Stimulated activated CD8-positive, alpha-beta memory T cell treated with anti-CD3 and anti-CD28 coated beads, Interleukin-12 subunit alpha, Interleukin-12 subunit beta, amount 100 ng/mL, for 1 hour (primary cell): ENCODE results near the gene OSMR.

Experiments
- DNase-seq: peaks from one replicate; pipeline ENCODE4 v3.0.0-alpha.2; 2020; ENCODE audit warnings: low read depth

The OSMR gene

DNA sequence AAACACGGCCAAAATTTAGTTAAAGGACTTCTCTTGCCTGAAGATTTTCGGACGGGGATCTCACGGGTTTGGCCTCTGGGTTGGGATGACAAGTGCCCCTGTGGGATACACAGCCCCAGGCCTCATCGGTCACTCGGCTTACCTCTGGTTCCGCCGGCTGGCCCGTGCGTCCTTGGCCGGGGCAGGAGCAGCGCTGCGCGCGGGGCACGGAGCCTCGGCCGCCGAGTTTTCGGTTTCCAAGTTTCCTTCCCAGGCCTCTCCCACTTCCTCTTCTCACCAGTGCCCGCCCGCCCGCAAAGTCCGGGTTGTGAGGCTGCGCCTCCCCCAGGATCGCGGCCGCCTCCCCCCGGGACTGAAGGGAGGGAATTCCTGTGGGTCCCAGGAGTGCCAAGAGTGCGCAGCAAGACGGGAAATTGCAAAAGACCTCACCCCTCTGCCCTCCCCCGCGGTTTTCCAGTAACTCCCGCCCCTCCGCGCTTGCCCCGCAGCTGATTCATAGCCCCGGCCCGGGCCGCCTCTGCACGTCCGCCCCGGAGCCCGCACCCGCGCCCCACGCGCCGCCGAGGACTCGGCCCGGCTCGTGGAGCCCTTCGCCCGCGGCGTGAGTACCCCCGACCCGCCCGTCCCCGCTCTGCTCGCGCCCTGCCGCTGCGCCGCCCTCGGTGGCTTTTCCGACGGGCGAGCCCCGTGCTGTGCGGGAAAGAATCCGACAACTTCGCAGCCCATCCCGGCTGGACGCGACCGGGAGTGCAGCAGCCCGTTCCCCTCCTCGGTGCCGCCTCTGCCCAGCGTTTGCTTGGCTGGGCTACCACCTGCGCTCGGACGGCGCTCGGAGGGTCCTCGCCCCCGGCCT lies at the start of gene OSMR:
Gene OSMR, plus strand, starts transcription at position 487 of the 853 bp plus-strand sequence. CDS start 23,033 bp downstream, outside the sequence.
- no peak for DNase-seq

DNA sequence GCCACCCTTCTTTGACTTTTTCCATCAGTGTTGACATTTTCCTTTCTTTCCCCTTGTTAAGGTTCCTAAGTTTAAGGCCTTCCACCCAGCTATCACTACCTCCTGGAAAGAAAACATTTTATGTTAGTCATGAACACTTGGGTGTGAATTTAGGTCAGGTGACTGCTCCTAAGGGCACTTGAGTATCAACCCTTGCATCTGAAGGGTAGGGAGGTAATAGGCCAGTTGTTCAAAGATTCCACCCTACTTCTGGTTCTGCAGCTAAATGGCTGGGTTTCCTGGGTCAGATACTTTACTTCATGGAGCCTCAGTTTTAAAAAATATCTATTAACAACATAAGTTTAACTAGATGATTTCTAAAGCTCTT lies 49.1 kb upstream of the OSMR start:
- no peak for DNase-seq

DNA sequence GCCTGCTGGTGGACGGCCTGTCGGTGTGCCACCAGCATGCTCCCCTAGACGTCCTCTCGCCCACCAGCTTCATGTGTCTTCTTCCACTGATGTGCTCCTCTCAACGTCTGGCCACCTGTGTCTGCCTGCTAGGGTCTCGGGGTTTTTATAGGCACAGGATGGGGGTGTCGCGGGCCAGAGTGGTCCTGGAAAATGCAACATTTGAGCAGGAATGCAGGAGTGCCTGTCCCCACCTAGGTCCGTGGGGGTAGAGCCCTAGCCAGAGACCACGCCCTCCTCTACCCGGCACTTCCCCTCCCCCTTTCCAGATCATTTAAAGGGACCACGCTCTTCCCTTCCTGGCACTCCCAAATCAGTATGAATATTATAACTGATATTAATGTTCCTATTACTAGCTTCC lies 48.0 kb upstream of the OSMR start:
- no peak for DNase-seq

DNA sequence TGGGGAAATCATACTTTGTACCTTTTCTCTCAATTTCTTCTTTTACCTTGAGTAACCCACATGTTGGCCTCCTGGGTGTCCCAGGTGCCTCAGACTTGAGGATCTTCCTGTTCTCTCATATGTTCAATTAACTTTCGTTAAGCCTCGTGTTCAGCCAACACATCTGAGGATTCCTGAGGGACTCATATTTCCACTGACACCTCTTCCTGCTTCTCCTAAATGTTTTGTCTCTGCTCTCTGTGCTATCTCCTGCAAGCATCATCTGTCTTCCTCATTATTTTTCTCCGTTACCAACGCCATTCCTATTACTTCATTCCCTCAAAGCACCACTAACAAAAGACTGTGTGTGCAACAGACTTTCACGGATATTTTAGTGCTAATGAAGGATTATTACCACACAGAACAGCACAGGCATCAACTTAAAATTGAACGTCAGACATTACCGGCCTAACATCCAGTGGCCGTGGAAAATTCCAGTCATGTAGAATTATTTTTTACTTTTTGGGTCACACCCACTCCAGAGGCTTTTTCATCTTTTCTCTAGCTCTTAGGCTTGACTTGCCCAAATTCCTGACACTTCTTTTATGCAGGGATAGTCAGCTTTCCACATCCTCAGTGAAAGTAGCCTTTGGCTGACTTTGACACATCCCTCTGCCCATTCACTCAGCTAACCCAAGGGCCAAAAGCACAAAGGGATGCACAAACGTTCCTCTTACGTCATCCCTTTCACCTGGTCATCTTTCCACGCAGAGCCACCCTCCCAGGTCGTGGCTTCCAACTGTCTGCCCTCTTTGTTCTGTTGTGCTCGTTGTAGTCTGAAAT lies 46.0 kb upstream of the OSMR start:
- DNase-seq: no peak

DNA sequence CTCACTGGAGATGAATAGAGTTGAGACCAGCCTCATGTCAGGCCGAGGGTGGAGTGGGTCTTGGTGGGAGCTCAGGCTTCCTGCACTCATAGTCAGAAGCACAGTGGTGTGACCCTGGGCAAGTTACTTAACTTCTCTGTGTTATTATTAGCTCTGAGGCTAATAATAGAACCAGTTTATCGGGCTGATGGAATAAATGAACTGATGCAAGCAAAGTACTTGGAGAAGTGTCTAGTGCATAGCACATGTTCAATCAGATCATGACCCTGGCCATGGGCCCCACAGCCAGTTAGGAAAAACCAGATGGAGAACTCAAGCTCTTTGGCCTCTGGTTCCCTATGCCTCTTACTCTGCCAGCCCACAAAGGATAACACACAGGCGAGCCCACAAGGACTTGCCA lies 45.3 kb upstream of the OSMR start:
- no peak for DNase-seq

DNA sequence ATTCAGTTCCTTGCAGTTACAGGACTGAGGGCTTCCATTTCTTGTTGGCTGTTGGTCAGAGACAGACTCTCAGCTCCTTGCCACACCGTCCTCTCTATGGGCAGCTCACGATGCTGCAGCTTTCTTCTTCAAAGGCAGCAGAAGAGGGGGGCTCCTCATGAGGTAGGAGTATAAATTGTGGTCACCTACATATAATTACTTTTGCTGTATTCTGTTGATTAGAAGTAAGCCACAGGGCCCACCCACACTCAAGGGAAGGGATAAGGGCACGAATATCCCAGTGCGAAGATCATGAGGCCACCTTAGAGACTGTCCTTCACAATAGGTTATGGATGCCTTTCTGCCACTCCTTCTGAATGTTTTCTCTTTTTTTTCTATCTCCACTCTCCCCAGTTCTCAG lies 43.7 kb upstream of the OSMR start:
- no peak for DNase-seq

DNA sequence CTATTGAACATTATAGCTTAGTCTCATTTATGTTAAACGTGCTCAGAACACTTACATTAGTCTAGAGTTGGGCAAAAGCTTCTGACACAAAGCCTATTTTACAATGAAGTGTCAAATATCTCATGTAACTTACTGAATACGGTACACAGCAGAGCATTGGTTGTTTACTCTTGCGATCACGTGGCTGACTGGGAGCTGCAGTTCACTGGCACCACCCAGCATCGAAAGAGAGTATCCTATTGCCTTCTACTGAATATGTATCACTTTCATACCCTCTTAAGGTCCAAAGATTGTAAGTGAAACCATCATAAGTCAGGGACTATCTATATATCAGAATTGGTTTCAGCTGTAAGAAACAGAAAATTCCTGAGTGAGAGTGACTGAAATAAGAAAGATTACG lies 42.6 kb upstream of the OSMR start:
- DNase-seq: no peak

DNA sequence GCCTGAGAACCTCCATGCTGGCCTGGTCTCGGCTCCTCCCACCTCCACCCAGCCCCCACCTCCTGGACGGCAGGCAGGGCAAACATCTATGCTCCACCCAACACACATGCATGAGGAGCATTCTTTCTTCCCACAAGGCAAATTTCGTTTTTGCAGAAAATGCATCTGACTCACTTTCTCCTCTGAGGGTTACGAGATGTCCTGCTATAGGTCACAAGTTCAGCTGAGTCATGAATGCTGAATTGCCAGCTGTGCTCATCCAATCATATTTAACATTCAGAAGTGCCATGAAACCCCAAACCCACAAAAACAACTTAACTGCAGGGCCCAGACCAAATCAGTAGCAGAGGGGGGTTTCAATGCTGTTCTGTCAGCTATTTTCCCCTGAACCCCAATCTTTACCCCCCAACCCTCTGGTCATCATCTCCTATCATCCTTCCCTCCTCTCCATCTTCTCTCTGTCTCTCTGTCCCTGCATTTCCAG lies 39.0 kb upstream of the OSMR start:
- no peak for DNase-seq

DNA sequence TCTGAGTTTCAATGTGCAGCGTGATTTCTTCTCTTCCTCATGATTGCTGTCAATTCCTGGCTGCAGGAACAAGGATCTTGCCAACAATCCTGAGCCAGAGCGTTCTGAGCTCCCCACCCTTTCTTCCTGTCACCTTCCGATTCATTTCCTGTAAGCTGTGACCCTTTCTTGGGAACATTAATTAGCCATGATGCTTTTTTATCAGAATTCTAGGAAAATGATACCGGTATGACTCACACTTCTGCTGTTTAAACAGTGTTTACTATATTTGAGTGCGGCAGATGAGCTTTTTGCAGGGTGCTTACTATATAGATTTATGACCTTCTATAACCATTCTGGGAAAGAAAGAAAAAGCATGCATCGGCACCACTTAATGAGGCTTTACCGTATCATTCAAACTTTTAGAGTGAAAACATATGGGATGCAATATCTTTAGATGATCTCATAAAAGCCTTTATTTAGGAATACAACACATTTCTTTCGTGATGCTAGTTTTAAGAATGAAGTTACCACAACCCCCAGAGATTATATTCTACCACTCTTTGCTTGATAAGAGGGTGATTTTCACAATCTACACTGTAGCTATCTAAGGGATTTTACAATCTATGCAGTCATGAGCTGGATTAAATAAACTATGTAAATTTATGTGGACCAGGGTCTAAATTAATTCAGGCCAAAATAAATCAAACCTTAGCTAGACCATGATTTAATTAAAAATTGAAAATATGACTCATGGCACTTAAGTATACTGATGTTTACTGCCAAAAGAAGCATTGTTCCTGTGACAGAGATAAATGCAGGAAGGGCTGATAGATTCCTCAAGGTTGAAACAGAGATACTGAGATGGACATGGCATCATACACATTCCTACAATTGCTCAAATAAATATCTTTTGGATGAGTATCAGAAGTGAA lies 38.0 kb upstream of the OSMR start:
- no peak for DNase-seq

DNA sequence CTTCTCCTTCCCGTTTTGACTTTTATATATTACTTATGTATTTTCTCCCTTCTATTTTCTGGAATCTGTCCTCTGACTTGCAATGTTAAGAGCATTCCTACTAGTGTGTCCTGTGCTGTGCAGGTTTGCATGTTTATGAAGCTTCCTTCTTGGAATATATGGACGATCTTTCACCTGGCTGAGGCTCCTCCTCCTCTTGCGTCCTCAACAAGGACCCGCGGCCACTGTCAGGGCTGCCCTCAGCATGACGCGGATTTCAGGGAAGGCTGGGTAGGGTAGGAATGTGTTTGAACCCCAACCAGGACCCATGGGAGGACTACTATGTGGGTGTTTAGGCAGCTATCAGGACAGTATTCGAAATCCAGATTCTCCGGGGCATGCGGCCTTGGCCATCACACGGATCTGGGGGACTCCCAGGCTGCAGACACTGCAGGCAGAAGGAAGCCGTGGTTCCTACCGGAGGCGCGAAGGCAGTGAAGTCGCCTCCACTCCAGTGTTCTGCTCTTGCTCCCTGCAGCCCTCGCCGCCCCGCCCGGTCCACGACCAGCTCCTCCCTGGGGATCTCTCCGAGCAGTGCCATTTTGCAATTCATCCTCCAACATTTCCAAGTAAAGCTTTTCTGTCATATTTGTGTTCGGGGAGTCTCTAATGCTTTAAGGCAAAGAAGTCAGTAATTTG lies 37.0 kb upstream of the OSMR start:
- DNase-seq: no peak

DNA sequence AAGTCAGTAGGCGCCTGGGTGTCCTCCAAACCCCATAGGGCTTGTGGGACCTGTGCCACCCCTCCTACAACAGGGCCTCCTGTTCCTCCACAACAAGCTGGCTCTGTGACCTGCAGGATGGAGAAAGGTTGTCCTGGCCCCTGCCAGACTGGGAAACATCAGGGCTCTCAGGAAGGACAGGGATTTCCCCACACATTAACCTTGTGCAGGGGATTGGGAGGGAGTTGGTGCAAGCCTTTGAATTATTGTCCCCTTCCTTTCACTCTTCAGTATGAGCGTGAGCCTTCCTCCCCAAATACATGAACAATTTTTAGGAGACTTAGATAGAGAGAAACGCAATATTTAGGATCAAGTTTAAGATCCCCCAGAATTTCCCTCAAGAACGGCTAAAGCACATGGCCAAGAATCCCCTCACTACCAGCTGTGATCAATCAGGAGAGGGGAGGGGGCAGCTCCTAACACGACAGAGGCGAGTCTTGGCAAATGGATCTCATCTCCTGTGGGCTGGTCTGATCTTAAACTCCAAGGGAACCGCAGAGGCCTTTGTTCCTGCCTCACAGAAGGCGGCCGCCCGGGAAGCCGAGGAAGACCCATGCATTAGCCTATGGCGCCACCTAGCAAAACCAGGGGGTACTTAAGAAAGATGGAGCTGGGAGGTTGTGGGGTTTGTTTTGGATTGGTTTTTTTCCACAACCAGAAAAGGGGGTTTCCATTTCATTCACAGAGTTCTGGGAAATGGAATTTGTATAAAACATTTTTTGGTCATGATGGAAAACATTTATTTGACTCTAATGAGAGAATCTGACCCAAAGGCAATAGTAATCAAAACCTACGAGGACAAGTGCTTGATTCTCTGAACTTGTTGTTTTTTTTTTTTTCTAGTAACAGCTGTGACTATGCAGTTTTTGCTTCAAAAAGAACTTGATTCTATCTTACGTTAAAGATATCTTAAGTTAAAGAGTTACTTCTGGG lies 36.1 kb upstream of the OSMR start:
- DNase-seq: no peak

DNA sequence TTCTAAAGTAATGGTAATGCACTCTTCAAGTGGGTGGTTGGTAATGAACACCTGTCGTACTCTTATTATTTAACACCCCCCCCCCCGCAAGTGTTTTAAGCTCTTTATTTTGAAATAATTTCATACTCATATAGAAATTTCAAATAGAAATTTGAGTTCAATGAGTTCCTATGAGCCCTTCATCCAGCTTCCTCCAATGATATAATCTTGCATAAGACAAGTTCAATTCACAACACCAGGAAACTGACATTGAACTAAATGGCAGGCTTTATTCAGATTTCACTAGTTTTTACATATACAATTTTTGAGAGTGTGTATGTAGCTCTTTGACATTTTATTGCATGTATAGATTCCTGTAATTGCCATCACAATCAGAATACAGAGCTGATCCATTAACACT lies 30.9 kb upstream of the OSMR start:
- DNase-seq: no peak

DNA sequence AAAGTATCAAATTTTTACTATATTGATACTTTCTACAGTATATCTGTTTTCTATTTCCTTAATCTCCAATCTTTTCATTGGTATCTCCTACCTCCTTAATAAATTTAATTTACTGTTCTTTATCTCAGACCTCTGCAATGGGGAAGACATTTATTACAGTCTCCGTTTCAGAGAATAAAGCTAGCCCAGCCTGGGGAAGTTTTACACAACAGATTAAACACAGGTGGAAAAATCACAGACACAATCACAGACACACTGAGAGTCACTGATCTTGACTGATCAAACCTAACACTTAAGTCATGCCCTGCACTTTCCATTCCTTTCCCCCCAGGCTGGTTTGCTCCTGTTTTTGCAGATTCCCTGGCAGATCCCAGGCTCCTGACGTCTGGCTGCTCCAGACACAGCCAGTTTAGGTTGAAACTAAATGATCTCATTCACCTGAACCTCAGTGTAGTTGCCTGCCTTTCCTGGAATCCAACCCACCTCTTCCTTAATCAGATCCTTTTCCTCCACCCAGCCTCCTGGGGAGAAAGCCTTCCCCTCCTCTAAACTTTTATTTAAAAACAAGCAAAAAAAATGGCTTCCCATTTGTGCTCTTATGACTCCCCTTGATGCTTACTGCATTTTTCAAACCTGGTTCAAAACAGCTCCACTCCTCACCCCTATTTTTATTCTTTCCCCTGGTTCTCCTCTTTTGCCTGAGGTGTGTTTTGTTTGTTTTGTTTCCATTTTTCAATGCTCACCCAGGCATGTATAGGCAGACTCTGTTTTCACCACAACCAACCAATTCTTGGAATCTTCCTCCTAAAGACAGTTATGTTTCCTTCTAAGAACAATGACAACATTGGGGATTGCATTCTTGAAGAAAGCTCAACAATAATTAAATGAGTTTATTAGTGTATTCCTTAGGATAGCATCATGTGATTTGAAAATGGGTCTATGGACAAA lies 29.5 kb upstream of the OSMR start:
- no peak for DNase-seq

DNA sequence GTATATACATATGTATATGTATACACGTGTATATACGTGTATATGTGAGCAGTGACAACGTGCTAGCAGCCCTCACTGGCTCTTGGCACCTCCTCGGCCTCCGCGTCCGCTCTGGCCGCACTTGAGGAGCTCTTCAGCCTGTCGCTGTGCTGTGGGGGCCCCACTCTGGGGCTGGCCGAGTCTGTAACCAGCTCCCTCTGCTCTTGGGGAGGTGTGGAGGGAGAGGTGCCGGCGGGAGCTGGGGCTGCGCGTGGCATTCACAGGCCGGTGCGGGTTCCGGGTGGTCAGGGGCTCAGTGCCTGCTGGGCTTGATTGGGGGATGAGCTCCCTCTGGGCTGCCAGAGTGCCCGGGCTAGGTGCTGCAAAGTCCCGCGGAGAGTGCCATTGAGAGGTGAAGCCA lies 24.1 kb upstream of the OSMR start:
- DNase-seq: no peak

DNA sequence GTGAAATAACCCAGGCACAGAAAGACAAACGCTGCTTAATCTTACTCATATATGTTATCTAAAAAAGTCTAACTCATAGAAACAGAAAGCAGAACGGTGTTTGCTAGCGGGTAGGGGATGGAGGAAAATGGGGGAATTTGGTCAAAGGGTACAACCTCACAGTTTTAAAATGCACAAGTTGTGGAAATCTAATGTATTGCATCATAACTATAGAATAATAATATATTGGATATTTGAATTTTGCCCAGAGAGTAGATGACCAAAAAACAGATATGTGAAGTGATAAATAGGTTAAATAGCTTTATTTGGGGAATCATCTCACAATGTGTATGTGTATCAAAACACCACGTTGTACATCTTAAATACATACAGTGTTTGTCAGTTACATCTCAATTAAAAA lies 22.3 kb upstream of the OSMR start:
- DNase-seq: no peak

DNA sequence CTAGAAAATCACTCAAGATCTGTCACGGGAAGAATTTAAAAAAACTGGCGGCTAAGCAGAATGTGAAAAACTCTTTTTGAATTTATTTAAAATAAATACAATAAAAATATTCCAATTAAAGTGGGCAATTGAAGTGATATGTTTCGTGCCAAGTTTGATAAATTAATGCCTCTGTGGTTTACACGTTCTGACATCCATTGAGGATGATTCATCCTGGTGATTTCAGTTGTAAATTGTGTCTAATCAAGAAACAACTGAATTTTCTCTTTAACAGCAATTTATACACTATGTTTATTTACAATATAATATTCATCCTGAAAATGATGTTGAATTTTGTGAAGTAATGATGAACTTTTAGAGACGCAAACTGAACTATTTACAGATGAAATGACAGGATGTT lies 21.0 kb upstream of the OSMR start:
- no peak for DNase-seq

DNA sequence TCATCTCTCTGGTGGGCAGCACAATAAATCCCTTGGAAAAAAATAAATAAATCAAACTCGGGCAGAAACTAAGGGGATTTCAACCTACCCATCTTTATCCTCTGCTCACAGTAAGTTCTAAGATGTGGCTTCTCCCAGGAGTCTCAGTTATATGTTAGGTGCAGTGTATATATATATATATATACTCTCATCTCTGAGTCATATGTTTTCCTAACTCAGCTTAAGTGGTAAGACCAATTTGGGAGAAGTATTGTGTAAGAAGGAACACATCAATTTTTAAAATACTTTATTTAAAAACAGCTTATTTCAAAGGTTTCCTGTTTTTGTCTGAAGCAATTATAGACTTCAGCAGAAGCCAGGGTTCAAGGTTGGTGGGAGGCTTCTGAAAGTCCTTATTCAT lies 20.3 kb upstream of the OSMR start:
- DNase-seq: no peak

DNA sequence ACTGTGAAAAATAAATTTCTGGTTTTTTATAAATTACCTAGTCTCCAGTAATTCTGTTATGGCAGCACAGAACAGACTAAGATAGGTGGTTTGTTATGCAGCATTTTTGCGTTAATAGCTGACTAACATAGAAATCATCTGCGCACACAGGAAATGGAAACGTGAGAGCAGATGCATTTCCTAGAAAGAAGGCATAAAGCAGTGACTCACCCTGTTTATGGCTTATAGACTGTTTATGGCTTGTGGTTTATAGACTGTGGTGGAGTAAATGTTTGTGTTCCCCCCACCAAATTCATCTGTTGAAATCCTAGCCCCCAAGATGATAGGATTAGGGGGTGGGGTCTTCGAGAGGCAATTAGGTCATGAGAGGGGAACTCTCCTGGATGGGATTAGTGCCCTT lies 18.3 kb upstream of the OSMR start:
- DNase-seq: no peak

DNA sequence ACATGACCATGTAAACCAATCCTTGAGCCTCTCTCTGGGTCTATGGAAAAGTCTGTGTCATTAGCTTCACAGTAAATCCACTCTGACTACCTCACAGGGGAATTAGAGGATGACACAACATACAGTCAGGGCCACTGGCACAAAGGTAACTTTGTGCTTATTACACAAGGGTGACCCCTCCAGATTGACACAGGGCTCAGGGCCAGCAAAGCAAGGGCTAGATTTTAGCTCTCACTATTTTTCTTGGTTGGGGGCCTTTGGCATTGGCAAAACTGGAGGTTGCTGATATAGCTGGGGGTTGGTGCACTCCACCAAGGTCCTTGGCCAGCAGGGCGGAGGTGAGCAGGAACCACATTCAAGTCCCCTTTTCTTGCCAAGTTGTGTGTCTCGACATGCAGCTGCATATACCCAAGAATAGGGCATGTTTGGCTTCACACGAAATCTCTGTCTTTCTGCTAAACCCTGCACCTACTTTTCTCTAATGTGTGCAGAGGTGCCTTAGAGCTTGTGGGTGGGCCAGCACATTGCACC lies 15.2 kb upstream of the OSMR start:
- no peak for DNase-seq
